OCI-LY1 (cell line): Measurements from ENCODE around the gene EFHD2.

Experiments used
- H2AFZ ChIP-seq: fragments of 200-600 bp; sonication (generic), shearing (Covaris generic); 2 replicates; pipeline ENCODE4 v1.6.0; 2014; ENCODE audit warnings: antibody characterized with exemption, mild to moderate bottlenecking, low read length
- H3F3A ChIP-seq: fragments of 200-600 bp; sonication (generic), shearing (Covaris generic); 2 replicates; pipeline ENCODE4 v1.6.0; 2014; ENCODE audit warnings: mild to moderate bottlenecking, antibody characterized with exemption, low read length, moderate library complexity; ENCODE audit not compliant: insufficient read depth
- H3K27ac ChIP-seq: fragments of 200-600 bp; sonication (generic); 2 replicates; pipeline ENCODE4 v1.5.1; 2014; ENCODE audit warnings: low read length, mixed run types, mild to moderate bottlenecking, low read depth; ENCODE audit not compliant: poor library complexity, severe bottlenecking
- H3K27me3 ChIP-seq: fragments of 200-600 bp; sonication (generic); 2 replicates; pipeline ENCODE4 v1.6.0; 2014; ENCODE audit warnings: antibody characterized with exemption, mild to moderate bottlenecking, low read length, moderate library complexity; ENCODE audit not compliant: insufficient read depth
- H3K36me3 ChIP-seq: fragments of 200-600 bp; sonication (generic); 2 replicates; pipeline ENCODE4 v1.6.1; 2014; ENCODE audit warnings: mild to moderate bottlenecking, antibody characterized with exemption, low read length, moderate library complexity, mixed read lengths; ENCODE audit not compliant: insufficient read depth
- H3K4me1 ChIP-seq: fragments of 200-600 bp; sonication (generic); 2 replicates; pipeline ENCODE4 v1.5.1; 2014; ENCODE audit warnings: mild to moderate bottlenecking, low read length, moderate library complexity; ENCODE audit not compliant: insufficient read depth, severe bottlenecking
- H3K4me2 ChIP-seq: fragments of 200-600 bp; sonication (generic), shearing (Covaris generic); 2 replicates; pipeline ENCODE4 v1.6.1; 2014; ENCODE audit warnings: low read length
- H3K4me3 ChIP-seq: fragments of 200-600 bp; sonication (generic); 2 replicates; pipeline ENCODE4 v1.5.1; 2014; ENCODE audit warnings: low read length, low read depth, mild to moderate bottlenecking, mixed read lengths; ENCODE audit not compliant: poor library complexity, severe bottlenecking
- H3K79me2 ChIP-seq: fragments of 200-600 bp; shearing (Covaris generic); 2 replicates; pipeline ENCODE4 v1.6.1; 2016; ENCODE audit warnings: mixed run types, low read length, mixed read lengths; ENCODE audit not compliant: insufficient read depth
- H3K9ac ChIP-seq: fragments of 200-600 bp; sonication (generic), shearing (Covaris generic); 2 replicates; pipeline ENCODE4 v1.6.1; 2014; ENCODE audit warnings: mild to moderate bottlenecking, low read length, mixed read lengths
- H3K9me2 ChIP-seq: fragments of 200-600 bp; sonication (generic), shearing (Covaris generic); 2 replicates; pipeline ENCODE4 v1.6.1; 2014; ENCODE audit warnings: low read depth, mild to moderate bottlenecking, low read length, mixed read lengths
- H3K9me3 ChIP-seq: fragments of 200-600 bp; shearing (Covaris generic); 2 replicates; pipeline ENCODE4 v1.6.1; 2014; ENCODE audit warnings: low read length, mixed read lengths
- H4K20me1 ChIP-seq: fragments of 200-600 bp; sonication (generic), shearing (Covaris generic); 2 replicates; pipeline ENCODE4 v1.6.0; 2016; ENCODE audit warnings: mild to moderate bottlenecking, low read length; ENCODE audit not compliant: insufficient read depth
- CTCF ChIP-seq: fragments of 200-600 bp; sonication (generic), shearing (Covaris generic); IDR thresholded peaks from 2 replicates; pipeline ENCODE4 v1.5.1; 2017; ENCODE audit warnings: mild to moderate bottlenecking, antibody characterized with exemption, low read length, moderate library complexity, mixed read lengths
- EZH2 ChIP-seq: fragments of 200-600 bp; sonication (generic), shearing (Covaris generic); IDR thresholded peaks from 2 replicates; pipeline ENCODE4 v1.8.0; 2017; ENCODE audit warnings: borderline replicate concordance, mixed run types, mild to moderate bottlenecking, antibody characterized with exemption, low read length, moderate library complexity, mixed read lengths

EFHD2 gene

GRCh38 chr1:15476927-15477326 is 67.2 kb downstream of the EFHD2 start:
- no peak for TF ChIP-seq EZH2
- no peak for TF ChIP-seq CTCF
- Histone ChIP-seq H3K9me2 (no peaks in the 10 kb centered on the region), H4K20me1 (no peaks in the 10 kb centered on the region), H3K36me3 (no peaks in the 10 kb centered on the region), H3K27me3 (0 out of 2 replicates have a peak, but pooled peaks cover 4% of the 10 kb centered on the region), H3K79me2 (no peaks in the 10 kb centered on the region), H3F3A (no peaks in the 10 kb centered on the region), H3K4me2 (no peak overlapping the region), H3K27ac (no peak overlapping the region), H3K9ac (no peak overlapping the region), H2AFZ (no peak overlapping the region), H3K9me3 (no peaks in the 10 kb centered on the region), H3K4me3 (no peak overlapping the region), H3K4me1 (no peaks in the 10 kb centered on the region)

- H3K79me2 ChIP-seq = no peaks in the 10 kb centered on the region
These were observed 68.0 kb downstream of the EFHD2 start for GRCh38 chr1:15477646-15478212.

More at GRCh38 chr1:15477646-15478212, 68.0 kb downstream of the EFHD2 start:
- no peaks in the 10 kb centered on the region for H3K9me2 ChIP-seq
- no peaks in the 10 kb centered on the region for H3K4me1 ChIP-seq
- H4K20me1 ChIP-seq = no peaks in the 10 kb centered on the region
- H3F3A ChIP-seq = no peaks in the 10 kb centered on the region
- no peak overlapping the region for H3K9ac ChIP-seq
- H3K4me3 ChIP-seq = no peak overlapping the region
- H3K9me3 ChIP-seq = no peaks in the 10 kb centered on the region
- H3K36me3 ChIP-seq = no peaks in the 10 kb centered on the region
- TF ChIP-seq EZH2 (no peak), CTCF (no peak)
- H3K27me3 ChIP-seq = 0 out of 2 replicates have a peak, but pooled peaks cover 4% of the 10 kb centered on the region
- no peak overlapping the region for H3K4me2 ChIP-seq
- H3K27ac ChIP-seq = no peak overlapping the region
- H2AFZ ChIP-seq = no peak overlapping the region
